Measurements from ENCODE around the gene ARHGAP27.
"Not testable (repeated sequence)": the region's sequence is repeated elsewhere in the genome, so short reads cannot be mapped to it uniquely, and the experiment has no call there.

Gene ARHGAP27

DNA sequence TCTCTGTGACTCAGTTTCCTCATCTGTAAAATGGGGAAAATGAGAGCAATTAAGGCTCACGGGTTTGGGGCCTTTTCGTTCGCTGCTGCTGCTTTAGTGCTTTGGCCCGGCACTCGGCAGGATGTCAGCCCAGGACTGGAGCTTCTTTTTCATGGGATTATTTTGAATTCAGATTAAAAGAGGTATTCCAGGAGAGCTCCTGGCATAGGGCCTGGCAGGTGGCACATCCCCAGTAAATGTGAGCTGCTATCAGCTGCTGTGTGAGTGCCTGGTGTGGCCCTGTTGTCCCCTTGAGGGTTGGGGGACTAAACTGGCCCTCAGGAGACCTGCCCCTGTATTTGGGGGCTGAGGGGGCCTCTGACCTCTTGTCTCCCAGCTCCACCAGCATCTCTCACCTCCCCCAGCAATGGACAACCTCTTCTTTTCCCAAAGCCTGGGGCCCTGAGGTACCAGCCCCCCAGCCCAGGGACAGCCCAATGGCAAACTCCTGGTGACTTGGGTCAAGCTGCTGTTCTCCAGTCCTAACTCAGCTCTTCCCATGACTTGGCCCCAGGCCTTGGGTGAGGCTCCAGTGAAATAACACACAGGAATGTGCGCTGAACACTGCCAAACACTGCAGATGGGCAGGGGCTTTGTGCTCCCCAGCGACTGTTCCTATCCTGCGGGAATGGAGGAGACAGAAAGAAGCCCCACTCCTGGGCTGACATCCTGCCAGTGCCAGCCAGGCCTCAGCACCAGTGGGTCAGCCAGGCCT is 14.4 kb upstream of the ARHGAP27 start:
- not testable (repeated sequence) for DNase-seq

DNA sequence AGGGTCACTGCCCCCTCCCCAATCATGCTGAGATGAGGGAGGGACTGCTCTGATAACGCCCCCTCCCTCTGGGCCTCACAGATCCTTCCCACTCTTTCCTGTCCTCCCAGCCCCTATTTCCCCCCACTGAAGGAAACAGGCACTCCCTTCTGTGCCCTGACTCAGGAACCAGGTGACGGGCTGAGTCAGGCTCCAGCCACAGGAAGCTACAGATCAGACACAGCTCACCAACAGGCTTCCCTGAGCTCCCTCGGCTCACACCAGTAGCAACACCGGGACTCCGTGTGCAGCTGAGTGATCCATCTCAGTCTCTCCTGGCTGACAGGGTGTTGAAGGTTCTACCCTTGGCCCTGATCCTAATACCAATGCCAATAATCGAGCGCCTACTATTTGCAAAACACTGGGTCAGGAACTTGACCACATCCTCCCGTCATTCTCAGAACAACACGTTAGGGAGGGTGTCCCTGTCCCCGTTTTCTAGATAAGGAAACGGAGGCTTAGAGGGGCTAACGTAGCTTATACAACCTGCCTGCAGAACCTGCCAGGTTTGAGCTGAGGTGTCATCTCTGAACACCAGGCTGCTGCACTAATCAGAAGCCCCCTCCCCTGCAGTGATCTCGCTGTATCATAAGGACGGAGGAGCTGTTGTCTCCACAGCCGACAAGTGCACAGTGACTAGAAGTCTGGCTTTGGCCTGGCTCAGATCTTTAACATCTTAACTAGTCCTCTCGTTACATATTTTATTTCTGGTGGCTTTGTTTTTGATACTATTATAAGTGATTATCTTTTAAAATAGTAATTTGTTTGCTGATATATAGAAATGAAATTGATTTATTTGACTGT is 13.5 kb upstream of the ARHGAP27 start:
- not testable (repeated sequence) for DNase-seq

DNA sequence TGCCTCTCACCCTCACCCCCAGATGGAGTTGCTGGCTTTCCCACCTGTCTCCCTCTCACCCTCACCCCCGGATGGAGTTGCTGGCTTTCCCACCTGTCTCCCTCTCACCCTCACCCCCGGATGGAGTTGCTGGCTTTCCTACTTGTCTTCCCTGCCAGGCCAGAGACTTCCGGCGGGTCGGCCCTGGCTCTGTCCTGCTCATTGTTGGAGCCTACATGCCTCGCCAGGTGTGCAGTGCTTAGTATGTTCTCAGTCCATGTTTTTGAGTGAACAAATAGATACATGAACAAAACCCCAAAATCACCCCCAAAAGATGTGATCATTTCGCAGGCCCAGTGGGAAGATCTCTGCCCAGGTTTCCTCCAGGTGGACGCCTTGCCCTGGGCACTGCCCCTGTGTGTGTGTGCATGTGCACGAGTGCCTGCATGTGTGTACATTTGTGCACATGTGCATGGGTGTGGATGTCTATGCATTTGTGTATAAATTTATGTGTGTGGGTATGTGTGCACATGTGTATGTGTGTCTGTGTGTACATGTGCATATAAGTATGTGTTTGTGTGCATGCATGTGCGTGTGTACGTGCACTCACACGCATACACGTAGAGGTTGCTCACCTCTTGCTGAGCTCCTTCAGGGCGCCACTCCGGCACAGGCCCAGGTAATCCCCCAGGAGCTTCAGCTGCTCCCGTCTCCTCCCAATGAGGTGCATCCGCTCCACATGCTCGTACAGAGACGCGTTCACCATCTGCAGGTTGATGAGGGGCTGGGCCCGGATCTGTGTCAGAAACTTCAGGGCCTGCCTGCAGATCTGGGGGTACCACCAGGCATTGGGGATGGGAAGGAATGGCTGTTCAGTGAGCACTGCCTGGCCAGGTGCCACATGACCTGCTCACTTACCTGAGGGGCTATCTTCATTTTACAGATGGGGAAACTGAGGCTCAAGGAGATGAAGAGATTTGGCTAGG is 12.5 kb upstream of the ARHGAP27 start:
- DNase-seq, result not testable (repeated sequence)

DNA sequence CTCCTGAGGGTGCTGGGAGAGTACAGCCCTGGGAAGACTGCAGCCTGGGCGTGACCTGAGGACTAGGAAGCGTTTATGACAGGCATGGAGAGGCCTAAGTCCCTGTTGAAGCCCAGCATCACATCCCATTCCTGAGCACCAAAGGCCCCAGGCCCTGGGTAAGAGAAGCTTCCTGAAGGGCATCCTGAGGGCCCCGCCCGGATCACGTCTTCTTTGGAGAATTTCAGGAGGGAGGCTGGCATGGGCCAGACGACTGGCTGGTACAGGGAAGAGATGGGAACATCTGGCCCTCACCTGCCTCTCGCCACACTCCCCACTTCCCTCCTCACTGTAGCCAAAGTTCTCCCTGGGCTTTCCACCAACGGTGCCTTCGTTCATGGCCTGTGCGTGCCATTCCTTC is 11.6 kb upstream of the ARHGAP27 start:
- DNase-seq, result not testable (repeated sequence)

DNA sequence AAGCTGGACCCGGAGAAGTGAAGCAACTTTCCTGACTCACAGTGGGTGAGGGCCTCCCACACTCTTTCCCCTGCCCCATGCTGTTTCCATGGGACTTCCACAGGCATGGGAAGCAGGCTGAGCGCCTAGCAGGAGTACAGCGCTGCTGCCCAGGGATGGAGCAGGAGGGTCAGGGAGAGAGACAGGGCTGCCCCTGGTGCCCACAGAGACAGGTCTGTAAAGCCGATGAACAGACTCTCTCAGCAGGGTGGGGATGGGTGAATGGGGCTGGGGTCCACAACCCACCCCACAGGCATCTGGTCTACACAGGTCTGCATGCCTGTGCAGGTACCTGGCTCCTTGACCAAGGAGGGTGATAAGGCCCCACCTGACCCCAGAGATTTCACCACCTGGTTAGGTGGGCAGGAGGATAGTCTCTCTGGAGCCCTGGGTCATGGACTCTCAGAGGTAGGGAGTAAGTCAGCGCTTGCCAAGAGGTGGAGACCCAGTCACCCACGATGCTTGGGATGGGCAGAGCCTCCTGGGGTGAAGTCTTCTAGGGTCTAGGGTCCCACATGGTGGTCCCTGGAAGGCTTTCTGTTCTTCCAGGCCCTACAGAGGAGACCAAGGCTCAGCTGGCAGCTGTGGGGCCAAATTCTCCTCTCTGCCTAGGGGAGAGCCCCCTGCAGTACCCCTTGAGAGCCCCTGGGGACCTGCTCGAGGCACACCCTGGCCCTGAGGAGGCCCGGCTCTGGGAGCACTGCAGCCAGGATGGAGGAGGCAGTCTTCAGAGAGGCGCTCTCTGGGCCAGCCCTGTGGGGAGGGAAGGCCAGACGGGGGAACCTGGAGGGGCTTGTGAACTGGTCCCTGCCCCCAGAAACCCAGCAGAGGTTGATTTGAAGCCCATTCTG is 10.9 kb upstream of the ARHGAP27 start:
- DNase-seq, result not testable (repeated sequence)

DNA sequence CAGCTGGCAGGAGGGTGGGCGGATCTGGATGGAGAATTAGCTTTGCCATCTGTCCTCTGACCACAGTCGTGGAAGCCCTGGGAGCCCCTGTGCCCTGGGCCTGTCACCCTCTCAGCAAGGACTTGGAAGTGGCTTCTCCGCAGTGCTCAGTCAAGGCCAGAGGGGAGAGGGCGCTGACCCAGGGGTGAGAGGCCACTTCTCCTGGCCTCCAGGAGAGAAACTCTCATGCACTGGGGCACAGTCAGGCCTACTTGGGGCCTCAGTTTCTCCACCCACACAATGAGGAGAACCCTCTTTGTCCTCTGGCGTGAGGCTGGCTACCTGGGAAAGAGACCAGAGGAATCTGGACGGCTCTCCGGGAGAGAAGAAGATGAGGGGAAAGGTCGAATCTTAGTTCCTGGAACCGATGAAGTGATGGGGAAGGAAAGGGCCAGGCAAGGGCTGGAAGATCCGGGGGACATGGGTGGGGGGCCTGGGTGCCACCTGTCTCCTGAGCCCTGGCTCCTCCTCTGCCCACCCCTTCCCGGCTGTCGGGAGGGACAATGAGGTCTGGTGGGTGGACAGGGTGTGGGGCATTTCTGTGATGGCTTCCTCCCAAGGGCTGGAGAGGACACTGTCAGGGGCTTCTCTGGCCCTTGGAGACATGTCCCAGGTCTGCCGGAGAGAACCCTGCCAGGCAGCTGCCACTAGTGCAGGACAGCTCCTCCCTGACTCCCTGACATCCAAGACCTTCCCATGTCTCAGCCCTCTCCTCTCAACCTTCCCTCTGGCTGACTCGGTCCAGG is 9.0 kb upstream of the ARHGAP27 start:
- DNase-seq, result no peak

DNA sequence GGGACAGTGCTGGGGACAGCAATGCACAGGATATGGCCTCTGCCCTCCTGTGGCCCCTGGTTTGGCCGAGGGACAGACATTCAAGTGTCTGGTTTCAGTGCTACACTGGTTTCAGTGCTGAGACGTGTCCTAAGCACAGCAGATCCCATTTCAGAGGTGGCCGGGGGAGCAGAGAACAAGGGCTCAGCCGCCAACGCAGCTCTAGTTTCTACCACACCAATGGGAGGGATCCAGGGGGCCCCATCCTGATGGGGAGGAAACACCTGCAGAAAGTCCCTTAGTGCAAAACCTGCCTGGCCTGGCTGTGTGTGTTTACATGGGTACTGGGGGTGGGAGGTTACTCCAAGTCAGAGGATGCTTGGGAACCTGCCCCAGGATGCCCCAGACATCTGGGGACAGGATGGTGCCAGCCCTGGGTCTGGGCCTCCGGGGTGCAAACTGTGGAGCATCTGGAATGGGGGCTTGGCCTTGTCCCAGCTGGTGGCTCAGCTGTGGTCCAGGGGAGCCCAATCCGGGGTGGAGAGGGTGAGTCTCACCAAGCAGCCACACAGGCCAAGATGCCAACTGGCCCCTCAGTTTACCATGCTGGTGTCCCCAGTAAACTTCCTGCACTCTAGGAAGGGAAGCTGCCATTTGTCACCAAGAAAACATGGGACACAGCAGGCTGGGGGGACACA is 8.3 kb upstream of the ARHGAP27 start:
- DNase-seq, result not testable (repeated sequence)

DNA sequence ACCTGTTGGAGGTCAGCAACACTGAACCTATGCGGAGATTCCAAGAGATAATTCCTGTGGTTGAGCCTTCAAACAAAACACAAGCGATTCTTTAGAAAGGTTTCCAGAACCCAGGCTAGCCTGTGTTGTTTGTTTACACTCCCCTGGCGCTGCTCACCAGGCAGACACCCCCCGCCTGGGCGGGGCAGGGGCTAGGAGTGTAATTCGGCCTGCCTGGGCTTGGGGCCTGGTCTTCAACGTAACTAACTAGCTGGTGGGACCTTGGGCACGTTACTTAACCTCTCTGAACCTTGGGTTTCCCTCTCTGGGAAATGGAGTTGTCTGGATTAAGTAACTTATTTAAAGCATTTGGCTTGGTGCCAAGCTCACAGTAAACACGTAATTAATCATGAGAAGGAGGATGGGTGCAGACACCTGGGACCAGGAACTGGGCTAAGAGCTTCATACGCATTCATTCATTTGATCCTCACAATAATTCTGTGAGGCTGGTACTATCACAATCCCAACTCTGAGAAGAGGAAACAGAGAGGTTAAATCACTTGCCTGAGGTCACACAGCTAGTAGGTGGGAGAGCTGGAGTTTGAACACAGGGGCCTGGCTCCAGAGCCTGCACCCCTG is 7.6 kb upstream of the ARHGAP27 start:
- no peak for DNase-seq

DNA sequence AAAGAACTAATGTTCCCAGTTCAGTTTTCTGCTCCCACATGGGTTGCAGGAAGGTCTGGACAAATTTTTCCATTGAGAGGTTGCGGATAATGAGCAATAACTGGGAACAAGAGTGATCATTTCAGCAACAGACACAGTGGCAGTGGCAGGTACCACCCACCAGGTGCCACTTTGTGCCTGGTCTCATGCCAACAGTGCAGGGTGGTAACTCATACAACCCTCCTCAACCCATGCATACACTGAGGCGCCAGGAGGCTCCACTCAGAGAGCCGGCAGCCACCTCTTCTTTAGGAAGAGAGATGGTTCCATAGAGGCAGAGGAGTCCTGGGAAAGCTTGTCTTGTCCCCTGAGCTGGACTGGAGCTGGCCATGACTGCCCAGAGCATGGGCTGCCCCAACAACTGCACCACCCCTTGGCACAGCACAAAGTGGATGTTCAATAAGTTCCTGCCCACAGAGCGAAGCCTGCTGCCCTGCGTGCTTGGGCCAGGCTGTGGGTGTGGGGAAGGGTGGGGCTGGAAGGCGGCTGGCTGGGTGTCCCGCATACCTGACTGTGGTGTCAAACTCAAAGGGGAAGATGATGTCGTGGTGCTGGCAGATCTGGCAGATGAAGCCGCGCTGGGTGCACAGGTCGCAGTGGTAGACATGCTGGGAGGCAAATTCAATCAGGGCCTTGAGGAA is 6.4 kb upstream of the ARHGAP27 start:
- DNase-seq, result no peak

DNA sequence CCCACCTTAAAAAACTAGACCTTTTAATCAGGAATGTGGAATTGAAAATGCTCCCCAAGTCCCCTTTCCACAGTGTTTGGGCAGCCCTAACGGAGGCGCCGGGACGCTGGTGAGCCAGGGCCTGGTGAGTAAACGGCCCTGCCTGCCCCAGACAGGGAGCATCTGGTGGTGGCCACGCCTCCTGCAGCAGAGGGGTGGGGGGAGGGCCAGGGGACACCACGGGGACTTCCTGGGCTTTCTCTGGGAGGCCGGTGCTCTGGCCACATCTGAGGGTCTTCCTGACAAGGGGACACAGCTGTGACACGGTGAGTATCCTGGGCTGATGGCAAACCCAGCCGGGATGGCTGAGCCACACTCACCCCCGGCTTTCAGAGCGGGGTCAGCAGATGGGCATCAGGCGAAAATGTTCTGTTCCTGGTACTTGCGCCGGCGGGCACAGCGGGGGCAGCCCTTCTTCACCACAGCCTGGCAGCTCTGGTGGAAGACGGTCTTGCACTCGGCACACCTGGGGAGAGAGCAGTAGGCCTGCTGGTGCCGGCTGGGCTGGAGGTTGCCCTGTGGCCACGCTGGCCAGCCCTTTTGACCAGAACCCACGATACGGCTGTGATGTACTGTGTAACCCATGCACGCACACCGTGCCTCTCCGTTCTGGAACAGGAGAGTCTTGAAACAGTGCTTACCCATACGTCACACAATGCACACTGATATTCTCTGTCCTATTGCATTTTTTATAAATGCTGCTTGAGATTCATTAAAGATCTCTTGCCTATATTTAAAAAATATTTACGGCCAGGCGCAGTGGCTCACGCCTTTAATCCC is 5.0 kb upstream of the ARHGAP27 start:
- DNase-seq, result no peak

DNA sequence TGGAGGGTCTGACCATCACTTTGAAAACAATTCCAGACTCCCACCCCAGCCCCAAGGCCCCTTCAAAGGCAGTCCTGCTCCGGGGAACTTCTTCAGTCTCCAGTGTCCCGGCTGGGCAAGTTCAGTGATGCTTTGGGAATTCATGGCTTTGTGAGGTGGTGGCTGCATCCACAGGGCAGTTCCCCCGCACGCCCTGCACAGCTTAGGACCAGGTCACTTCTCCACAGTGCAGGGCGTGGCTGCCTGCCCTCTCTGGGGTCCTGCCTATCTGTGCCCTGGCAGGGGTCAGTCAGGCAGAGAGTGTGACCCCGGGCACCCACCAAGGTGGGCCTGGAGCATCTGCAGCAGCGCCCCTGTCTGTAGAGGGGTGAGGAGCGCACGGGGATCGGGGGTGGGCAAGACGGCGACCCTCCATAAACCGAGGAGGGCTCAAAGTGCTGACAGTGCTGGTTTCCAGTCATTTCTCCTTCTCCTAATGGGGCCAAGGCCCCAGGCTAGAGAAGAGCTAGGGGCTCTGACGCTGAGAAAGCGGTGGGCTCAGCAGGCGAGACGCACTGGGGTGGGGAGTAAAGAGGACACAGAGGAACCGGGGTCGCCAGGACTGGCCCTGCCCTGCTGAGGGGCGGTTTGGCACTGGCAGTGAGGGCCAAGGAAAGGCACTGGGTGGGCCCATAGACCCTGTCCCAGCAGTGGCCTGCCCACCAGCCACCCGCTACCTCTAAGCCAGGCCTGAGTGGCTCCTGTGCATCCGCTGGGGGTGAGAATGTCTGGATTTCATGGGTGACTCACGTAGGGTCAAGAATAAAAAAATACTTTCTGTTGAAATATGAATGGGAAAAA is 4.2 kb upstream of the ARHGAP27 start:
- DNase-seq, result no peak

DNA sequence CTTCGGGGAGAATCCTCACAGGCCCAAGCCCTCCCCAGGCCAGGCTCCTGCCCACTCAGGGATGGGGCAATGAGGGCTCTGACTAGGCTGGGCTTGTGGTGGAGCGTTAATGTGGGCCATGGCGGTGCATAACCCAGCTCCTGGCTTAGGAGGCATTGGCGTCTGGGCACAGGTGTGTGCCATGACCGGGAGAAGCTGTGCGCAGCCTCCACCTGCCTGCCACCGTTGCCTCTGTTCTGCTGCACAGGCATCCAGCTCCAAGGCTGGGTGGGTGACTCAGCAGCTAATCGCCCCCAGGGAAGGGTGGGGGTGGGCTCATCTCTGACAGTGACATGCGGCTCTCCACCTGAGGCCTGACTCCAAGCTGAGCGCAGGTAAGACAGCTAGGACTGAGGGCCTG is 3.5 kb upstream of the ARHGAP27 start:
- no peak for DNase-seq

DNA sequence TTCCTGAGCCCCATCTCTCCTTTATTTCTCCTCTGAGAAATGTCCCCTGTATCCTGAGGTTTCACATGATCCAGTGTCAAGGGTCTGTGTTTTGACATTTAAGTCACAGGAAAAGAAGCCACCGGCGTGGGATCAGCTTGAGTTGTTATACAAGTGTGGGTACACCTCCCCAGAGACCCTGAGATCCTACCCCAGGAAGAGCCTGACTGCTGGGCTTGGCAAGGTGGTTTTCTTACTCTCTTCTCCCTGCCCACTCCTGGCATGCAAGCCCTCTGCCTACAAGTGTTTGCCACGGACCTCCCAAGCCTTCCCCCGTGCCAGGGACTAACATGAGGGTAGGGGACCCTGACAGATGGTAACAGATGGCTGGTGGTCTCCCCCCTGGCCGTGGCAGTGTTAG is 2.8 kb upstream of the ARHGAP27 start:
- no peak for DNase-seq

DNA sequence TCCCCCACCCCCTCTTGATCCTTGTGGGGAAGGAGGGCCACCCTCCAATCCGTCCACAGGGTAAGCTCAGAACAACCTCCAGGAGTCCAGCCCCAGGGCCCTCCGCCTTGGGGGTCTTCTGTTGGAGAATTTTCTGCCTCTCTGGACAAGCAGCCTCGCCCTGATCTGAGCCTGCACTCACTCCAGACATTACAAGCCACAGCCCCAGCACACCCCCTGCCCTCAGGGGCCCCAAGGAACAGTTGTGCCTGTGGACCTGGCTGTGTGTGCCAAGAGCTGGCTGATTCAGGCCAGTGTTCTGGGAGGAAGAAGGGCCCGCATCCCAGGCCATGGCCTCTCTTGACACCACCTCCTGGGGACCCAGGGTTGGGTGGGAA is 477 bp upstream of the ARHGAP27 start:
- DNase-seq, result no peak

DNA sequence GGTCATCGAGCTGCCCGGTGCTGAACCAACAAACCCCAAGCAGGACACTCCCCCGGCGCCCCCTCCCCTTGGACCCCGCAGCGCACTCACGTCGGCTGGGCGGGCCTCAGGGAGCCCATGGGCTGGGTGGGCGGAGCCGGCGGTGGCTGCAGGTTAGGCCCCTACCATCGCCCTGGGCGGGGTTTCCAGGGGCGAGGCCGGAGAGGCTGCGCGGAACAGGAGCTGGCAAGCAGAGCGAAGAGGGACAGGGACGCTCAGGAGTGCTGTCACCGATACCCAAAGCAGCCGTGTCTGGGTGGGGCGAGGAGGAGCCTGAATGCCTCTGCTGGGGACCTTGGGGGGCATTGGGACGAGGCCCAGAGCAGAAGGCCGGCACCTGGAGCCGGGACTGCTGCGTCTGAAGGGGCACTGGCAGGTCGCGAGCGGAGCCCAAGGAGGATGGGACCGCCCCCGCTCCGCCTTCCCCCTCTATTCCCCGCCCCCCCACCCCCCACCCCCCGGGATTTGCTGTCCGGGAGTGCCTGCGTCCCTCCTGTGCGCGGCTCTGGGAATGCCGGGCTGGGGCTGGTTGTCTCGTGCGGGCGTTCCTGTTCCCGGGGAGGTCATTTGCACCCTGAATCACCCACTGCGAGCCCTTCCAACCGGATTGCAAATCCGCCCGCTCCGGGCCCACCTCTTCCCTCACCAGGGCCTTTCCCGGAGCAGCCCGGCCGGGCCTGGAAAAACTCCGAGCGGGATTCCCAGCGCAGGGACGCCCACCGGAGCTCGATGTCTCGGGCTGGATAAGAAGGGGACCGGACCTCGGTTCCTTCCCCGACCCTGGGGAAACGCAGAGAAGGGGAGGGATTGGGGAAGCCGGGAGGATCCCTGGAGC is 902 bp downstream of the ARHGAP27 start:
- DNase-seq, result no peak

DNA sequence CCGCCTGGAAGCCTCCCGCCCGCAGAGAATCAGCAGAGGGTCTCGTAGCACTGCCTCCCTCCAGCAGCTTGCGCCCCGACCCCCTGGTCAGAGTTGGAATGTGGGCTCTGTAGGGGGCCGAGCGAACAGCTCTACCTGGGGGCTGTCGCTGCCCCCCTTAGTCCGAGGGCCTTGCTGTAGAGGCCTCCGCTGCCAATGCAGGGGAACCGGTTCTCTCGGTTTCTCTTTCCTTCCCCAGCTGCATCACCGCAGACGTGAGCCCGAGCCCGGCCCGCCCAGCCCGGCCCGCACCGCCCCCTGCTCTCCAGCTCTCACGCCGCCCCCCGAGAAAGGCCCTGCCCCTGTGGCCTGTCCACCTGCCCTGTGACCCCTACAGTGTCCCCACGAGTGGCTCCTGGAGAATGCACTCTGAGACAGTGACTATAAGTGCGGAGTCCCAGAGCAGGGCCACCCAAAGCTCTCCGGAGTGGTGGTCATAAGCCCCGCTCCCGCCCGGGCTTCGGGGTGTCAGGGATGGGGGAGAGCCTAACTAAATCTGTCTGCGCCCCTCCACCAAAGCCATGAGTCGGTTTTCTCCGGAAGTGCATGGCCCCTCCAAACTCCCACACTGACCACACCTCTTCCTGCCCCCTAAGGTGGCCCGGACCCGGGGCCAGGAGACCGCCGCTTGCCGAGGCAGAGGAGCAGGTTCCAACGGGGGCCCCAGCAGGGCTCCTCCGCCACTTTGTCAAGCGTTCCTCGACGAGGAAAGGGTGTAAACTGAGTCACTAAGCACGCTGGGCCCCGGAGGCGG is 1.7 kb downstream of the ARHGAP27 start:
- DNase-seq, result no peak
